Right kidney (tissue), 1 donor: Measurements from ENCODE around the gene LRMDA.
A peak's percentile ranks its signal among the peaks of the same experiment; 100 is the strongest.

Experiments used
- DNase-seq: peaks from one replicate; pipeline ENCODE4 v3.0.0-alpha.2; 2016

The LRMDA gene

GRCh38 chr10:76285012-76285411 lies 853.6 kb downstream of the LRMDA start:
- no peak for DNase-seq

GRCh38 chr10:76285515-76285914 lies 854.1 kb downstream of the LRMDA start:
- DNase-seq, result no peak

- DNase-seq, result no peak
Observed at GRCh38 chr10:76286536-76286935, 855.1 kb downstream of the LRMDA start.

- no peak for DNase-seq
Observed at GRCh38 chr10:76287856-76288255, 856.4 kb downstream of the LRMDA start.

GRCh38 chr10:76291175-76291574 lies 859.8 kb downstream of the LRMDA start:
- no peak for DNase-seq

DNA sequence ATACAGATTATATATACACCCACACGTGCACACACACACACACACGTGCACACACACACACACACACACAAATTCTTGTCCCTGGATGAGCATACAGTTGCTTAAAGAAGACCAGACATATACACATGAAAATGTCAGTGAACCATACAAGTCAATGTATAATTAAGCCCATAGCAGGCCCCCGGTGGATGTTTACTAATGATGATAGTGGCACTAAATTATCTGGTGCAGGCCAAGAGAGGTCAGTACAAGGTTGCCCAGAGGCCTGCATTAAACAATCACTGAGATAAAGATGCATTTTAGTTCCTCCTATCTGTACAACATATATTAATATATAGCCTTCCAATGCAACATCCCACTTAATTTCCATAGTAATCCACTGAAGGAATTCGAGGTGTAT lies 860.5 kb downstream of the LRMDA start:
- no peak for DNase-seq

- no peak for DNase-seq
Observed at GRCh38 chr10:76296957-76297356, 865.5 kb downstream of the LRMDA start.

GRCh38 chr10:76297358-76297757 lies 865.9 kb downstream of the LRMDA start:
- peak; percentile 40 for DNase-seq

DNA sequence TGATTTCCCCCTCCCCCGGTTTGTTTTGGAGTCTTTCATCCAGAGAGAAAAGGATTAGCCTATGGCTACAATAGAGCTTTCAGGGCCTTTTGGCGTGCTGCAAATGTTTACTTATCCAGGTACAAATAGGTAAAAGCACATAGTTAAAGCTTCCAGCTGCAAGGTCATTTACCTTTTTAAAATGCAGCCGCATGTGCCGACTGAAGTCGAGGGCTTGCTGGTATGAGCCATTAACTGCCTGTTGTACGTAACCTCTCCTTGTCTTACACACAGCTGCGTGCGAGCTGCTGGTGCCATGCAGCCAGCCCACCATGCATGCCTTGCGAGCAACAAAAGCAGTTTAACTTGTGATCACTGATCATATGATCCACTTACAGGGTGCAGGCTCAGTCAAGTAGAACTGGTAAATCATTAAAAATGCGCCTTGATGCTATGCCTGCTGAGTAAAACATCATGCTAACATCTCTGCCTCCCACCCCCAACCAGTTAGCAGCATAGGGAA lies 866.4 kb downstream of the LRMDA start:
- DNase-seq, result peak; percentile 76

- no peak for DNase-seq
Observed at GRCh38 chr10:76298329-76298728, 866.9 kb downstream of the LRMDA start.

GRCh38 chr10:76299501-76299900 lies 868.1 kb downstream of the LRMDA start:
- DNase-seq, result no peak

DNA sequence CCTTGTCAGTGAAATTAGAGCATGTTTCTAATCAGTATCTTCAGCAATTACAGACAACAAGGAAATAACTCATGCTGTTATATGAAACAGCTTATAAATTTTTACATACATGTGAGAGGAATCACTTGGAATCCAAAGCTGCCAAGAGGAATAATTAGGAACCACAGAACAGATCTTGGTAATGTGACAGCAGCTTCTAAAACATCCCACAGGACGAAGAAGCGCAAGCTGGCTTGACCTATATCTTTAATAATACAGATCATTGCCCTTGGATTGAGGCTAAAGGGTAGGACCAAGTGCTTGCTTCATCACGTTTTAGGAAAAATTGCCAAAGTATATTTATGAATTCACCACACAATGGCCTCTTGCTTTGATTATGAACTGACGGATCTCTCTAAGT lies 869.8 kb downstream of the LRMDA start:
- DNase-seq, result no peak

DNA sequence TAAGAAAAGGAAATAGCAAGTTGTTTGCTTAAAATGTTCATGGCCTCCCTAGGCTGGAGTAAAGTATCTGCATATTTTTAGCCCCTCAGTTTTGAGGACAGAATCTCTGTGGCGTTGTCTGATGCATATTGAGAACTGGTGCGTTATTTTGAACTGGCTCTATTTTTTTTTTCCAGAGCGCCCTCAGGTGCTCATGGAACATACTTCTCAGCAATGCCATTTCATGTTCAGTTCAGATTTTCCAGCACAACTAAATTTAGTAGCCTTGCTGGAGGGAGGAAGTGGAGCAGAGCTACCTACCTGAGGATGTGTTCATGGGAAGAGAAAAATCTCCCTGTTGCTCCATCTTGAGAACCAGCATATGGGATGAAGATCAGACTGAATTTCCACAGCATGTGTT lies 870.5 kb downstream of the LRMDA start:
- no peak for DNase-seq

DNA sequence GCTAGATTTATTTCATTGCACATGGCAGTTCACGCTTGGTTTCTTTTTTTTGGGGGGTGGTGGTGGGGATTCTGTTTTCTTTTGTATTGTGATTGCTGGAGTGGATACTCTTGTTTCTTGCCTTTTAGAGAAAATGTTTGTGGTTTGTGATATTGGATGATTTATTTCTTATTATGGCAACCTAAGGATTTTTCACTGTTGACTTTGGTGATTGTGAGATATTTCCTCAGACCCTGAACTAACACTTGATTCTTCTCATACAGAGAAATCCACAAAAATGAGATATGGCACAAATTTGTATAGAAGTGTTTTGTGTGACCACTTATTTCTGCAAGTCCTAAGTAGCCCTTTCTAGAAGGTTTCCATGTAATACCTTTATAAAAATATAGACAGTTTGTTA lies 871.1 kb downstream of the LRMDA start:
- DNase-seq, result no peak

- peak; percentile 74 for DNase-seq
Observed at GRCh38 chr10:76302961-76303630, 871.7 kb downstream of the LRMDA start.

GRCh38 chr10:76303682-76304316 lies 872.4 kb downstream of the LRMDA start:
- DNase-seq, result peak; percentile 54

GRCh38 chr10:76305930-76306615 lies 874.6 kb downstream of the LRMDA start:
- DNase-seq, result no peak

DNA sequence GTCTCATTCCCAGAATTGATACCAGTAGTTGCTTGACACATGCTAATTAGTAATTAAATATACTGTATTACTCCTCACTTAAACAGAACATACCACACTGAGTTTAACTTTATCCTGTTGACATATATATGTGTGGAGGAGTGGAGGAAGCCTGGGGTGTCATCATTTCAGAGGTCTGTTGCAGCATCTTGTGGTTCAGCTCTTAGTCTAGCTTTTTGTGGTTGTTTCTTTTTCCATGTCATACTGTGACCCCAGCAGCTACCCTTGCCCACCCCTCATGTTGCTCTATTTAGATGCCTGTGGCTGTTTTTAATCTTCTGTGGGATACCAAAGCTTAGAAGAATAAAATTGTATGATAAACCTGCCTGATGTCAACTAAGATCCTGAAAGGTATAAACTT lies 875.4 kb downstream of the LRMDA start:
- DNase-seq, result no peak

GRCh38 chr10:76309070-76309469 lies 877.6 kb downstream of the LRMDA start:
- DNase-seq, result peak; percentile 50

DNA sequence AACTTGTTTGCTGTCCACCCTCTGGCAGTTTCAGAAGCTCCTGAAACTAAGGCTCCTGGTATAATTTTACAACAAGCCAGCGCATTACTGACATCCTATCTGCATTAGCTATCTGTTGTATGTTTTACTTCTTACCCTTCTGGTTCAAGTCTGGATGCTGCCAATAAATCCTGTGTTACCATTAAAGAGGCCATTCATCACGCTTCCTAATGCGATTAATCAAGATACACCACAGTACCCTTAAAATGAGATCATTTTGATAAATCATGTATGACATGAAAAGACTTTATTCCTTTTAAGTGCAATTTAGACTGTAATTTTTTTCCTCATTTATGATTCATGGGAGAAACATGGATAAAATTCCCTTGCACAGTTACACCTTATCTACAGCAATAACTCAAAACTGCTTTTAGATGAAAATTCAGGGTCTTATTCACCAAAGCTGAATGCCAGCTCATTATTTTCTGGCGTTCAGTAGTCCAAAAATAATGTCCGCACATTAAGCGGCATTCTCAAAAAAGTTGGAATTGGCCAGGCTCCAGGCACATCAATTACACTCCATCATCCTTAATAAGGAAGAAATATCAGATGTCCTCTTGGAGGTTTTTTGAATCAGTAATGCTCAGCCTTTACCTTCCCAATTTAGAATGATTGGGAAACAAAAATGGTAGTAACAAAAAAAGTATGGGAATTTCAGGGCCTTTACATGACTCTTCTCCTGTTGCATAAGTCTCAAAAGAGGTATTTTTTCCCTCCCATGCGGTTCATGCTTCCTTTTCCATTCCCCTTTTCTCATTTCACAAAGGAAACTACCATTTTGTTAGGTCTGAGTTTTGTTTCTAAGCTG lies 878.5 kb downstream of the LRMDA start:
- no peak for DNase-seq

GRCh38 chr10:76310588-76311080 lies 879.2 kb downstream of the LRMDA start:
- no peak for DNase-seq
